Tibial artery (tissue), 4 donors: ENCODE results near the gene SLC40A1.

ENCODE experiments used
- DNase-seq, 2 donors: peaks; one replicate each; pipeline ENCODE4 v3.0.0-alpha.2; 2019
- H3K27ac ChIP-seq, 2 donors: fragments of 200-600 bp; sonication (generic) in 1 of 2; 1 replicate in 1 of 2; 2 replicates in 1 of 2; pipeline ENCODE4 v1.5.1; 2018 to 2019; ENCODE audit warnings: mild to moderate bottlenecking in 1 of 2
- H3K27me3 ChIP-seq, 2 donors: fragments of 200-600 bp; sonication (generic) in 1 of 2; one replicate each; pipeline versions ENCODE4 v1.5.1 to v1.6.0; 2016 to 2019
- H3K36me3 ChIP-seq, 3 donors: fragments of 200-600 bp; sonication (generic) in 2 of 3; one replicate each; pipeline ENCODE4 v1.5.1; 2016 to 2019; ENCODE audit warnings: mild to moderate bottlenecking in 2 of 3
- H3K4me1 ChIP-seq, 4 donors: fragments of 200-600 bp; sonication (generic) in 2 of 4; 1 replicate in 3 of 4; 2 replicates in 1 of 4; pipeline ENCODE4 v1.5.1; 2016 to 2019
- H3K4me3 ChIP-seq, 2 donors: fragments of 200-600 bp; sonication (generic) in 1 of 2; 1 replicate in 1 of 2; 2 replicates in 1 of 2; pipeline ENCODE4 v1.5.1; 2018 to 2019; ENCODE audit warnings: mild to moderate bottlenecking in 2 of 2
- H3K9me3 ChIP-seq, 3 donors: fragments of 200-600 bp; sonication (generic) in 1 of 3; one replicate each; pipeline ENCODE4 v1.5.1; 2016 to 2019
- CTCF ChIP-seq, 2 experiments: fragments of 200-600 bp in 1 of 2; fragments of 450-650 bp in 1 of 2; IDR thresholded peaks; one replicate each; pipeline ENCODE4 v1.5.1; 2017 to 2019; ENCODE audit warnings: antibody characterized with exemption in 2 of 2, mild to moderate bottlenecking in 1 of 2, moderate library complexity in 1 of 2
- intact Hi-C: fragments of 100-400 bp; cut with DNase I; formaldehyde crosslinking; loops from one replicate; pipeline ENCODE4 v1.15.0; 2023; ENCODE audit warnings: low total_unique reads

Gene SLC40A1

GRCh38 chr2:189558516-189559272 is 21.9 kb downstream of the SLC40A1 start:
- TF ChIP-seq CTCF (IDR thresholded peaks at IDR 0.05) = no peak
- Histone ChIP-seq H3K4me1 (peaks cover 0 to 100% (median 48%) of the 10 kb centered on the region in 4 donors), H3K9me3 (no peaks in the 10 kb centered on the region), H3K27ac (peak overlapping the region; percentile 79 to 85), H3K27me3 (no peaks in the 10 kb centered on the region), H3K4me3 (no peak overlapping the region), H3K36me3 (peaks cover 10 to 16% (median 16%) of the 10 kb centered on the region in 3 donors)
- DNase-seq = no peak
- intact Hi-C loops = loop anchor here (10.0 kb wide), 1 partner anchor 374 kb away; no protein-coding TSS in a partner anchor

GRCh38 chr2:189557373-189557772 is 23.2 kb downstream of the SLC40A1 start:
- Histone ChIP-seq H3K27ac (peak overlapping the region; percentile 79 to 85), H3K4me1 (peaks cover 0 to 99% (median 51%) of the 10 kb centered on the region in 4 donors), H3K4me3 (no peak overlapping the region), H3K27me3 (no peaks in the 10 kb centered on the region), H3K9me3 (no peaks in the 10 kb centered on the region), H3K36me3 (peaks cover 5 to 12% (median 7%) of the 10 kb centered on the region in 3 donors)
- no peak for DNase-seq
- intact Hi-C loops = loop anchor here (10.0 kb wide), 1 partner anchor 373 kb away; no protein-coding TSS in a partner anchor
- no peak for TF ChIP-seq CTCF (IDR thresholded peaks at IDR 0.05)

GRCh38 chr2:189556526-189556925 is 24.1 kb downstream of the SLC40A1 start:
- H3K4me3 ChIP-seq = no peak overlapping the region
- no peak for DNase-seq
- intact Hi-C loops = loop anchor here (10.0 kb wide), 1 partner anchor 372 kb away; no protein-coding TSS in a partner anchor
- H3K27me3 ChIP-seq = no peaks in the 10 kb centered on the region
- H3K36me3 ChIP-seq = peaks cover 2 to 7% (median 7%) of the 10 kb centered on the region in 3 donors
- no peaks in the 10 kb centered on the region for H3K9me3 ChIP-seq
- no peak for TF ChIP-seq CTCF (IDR thresholded peaks at IDR 0.05)
- peaks cover 0 to 98% (median 52%) of the 10 kb centered on the region in 4 donors for H3K4me1 ChIP-seq
- peak overlapping the region; percentile 79 to 85 for H3K27ac ChIP-seq

GRCh38 chr2:189555232-189555631 is 25.4 kb downstream of the SLC40A1 start:
- H3K27ac ChIP-seq = peak overlapping the region; percentile 79 to 85
- no peak overlapping the region for H3K4me3 ChIP-seq
- peaks cover 0 to 98% (median 58%) of the 10 kb centered on the region in 4 donors for H3K4me1 ChIP-seq
- H3K36me3 ChIP-seq = no peaks in the 10 kb centered on the region
- no peak for DNase-seq
- H3K9me3 ChIP-seq = no peaks in the 10 kb centered on the region
- no peaks in the 10 kb centered on the region for H3K27me3 ChIP-seq
- no peak for TF ChIP-seq CTCF (IDR thresholded peaks at IDR 0.05)
- intact Hi-C loops = loop anchor here (10.0 kb wide), 1 partner anchor 370 kb away; no protein-coding TSS in a partner anchor

- intact Hi-C loops = loop anchor here (10.0 kb wide), 1 partner anchor 369 kb away; no protein-coding TSS in a partner anchor
- H3K27ac ChIP-seq = peak overlapping the region; percentile 79 to 85
Measured at GRCh38 chr2:189553504-189554088, 27.0 kb downstream of the SLC40A1 start.

More at GRCh38 chr2:189553504-189554088, 27.0 kb downstream of the SLC40A1 start:
- no peak for TF ChIP-seq CTCF (IDR thresholded peaks at IDR 0.05)
- Histone ChIP-seq H3K9me3 (no peaks in the 10 kb centered on the region), H3K4me3 (no peak overlapping the region), H3K36me3 (no peaks in the 10 kb centered on the region), H3K4me1 (peaks cover 0 to 98% (median 57%) of the 10 kb centered on the region in 4 donors), H3K27me3 (no peaks in the 10 kb centered on the region)
- DNase-seq = no peak
